ENCODE measurements around the gene PTGS1. TPM values are rescaled to one million over a fixed set of nuclear protein-coding genes. Genes with fewer than 3 reads are reported as not detected.

PTGS1 gene
- polyA plus RNA-seq, 1 experiment: 102 TPM

DNA sequence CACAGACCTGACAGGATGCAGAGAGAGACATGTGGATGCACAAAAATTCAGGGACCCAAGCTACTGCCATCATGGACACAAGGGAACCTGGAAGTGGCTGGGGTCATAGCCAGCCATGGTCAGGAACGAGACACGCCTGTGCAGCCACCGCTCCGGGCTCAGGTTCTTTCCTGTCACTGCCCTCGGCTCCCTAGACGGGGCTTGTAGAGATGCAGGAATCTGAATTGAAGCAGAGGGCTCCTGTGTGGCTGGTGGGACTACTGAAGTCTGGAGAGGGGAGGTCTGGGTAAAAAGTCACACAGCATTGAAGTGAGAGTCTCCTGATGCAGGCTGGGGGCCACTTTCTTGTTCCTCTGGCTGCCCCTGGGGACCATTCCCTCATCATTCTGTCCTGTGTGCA is 32.3 kb upstream of the PTGS1 start:
- TF ChIP-seq, protein P1, sequence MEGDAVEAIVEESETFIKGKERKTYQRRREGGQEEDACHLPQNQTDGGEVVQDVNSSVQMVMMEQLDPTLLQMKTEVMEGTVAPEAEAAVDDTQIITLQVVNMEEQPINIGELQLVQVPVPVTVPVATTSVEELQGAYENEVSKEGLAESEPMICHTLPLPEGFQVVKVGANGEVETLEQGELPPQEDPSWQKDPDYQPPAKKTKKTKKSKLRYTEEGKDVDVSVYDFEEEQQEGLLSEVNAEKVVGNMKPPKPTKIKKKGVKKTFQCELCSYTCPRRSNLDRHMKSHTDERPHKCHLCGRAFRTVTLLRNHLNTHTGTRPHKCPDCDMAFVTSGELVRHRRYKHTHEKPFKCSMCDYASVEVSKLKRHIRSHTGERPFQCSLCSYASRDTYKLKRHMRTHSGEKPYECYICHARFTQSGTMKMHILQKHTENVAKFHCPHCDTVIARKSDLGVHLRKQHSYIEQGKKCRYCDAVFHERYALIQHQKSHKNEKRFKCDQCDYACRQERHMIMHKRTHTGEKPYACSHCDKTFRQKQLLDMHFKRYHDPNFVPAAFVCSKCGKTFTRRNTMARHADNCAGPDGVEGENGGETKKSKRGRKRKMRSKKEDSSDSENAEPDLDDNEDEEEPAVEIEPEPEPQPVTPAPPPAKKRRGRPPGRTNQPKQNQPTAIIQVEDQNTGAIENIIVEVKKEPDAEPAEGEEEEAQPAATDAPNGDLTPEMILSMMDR (IDR thresholded peaks at IDR 0.05; ENCODE audit: insufficient read depth, low read depth, low read length): no peak
- H3K4me3 ChIP-seq (ENCODE audit: low read depth, low read length): no peak overlapping the region
- no peaks in the 10 kb centered on the region; the same call in 1 of the 2 replicates for H3K27me3 ChIP-seq (ENCODE audit: control insufficient read depth, insufficient read depth, low read length)
- no peak for DNase-seq (ENCODE audit: low read depth)
- CTCF ChIA-PET: interaction anchor here (2.5 to 4.1 kb wide), 3 partner anchors 12 to 216 kb away, joined by 11 to 22 read pairs (median 12); no protein-coding TSS in a partner anchor
- no peaks in the 10 kb centered on the region for H3K36me3 ChIP-seq (ENCODE audit: control insufficient read depth, insufficient read depth, low read length)
- POLR2A ChIA-PET: no interaction called here

DNA sequence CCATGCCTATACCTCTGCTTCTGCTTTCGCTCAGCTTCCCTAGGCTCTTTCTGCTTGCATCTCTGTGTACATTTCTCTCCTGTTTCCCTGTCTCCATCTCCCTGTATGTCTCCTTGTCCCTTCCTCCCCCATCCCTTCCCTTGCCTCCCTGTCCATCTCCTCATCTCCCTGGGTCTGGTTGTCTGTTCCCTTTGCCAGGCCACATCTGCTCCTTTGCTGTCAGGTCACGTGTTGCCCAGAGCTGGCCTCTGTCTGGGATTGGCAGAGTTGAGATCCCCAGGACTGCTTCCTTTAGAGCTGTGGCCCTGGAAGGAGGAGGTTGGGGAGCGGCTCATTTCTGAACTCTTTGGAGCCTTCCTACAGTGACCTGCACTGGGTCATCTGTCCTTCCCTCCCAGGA is 31.8 kb upstream of the PTGS1 start:
- ChIA-PET POLR2A (no interaction called here), CTCF (interaction anchor here (1.1 to 4.1 kb wide), 4 partner anchors 11 to 240 kb away, joined by 3 to 22 read pairs (median 12); no protein-coding TSS in a partner anchor)
- Histone ChIP-seq H3K4me3 (ENCODE audit: low read depth, low read length) (no peak overlapping the region), H3K27me3 (ENCODE audit: control insufficient read depth, insufficient read depth, low read length) (no peaks in the 10 kb centered on the region; the same call in 1 of the 2 replicates), H3K36me3 (ENCODE audit: control insufficient read depth, insufficient read depth, low read length) (no peaks in the 10 kb centered on the region)
- DNase-seq (ENCODE audit: low read depth): no peak
- TF ChIP-seq, protein P1 (IDR thresholded peaks at IDR 0.05; ENCODE audit: insufficient read depth, low read depth, low read length): no peak

DNA sequence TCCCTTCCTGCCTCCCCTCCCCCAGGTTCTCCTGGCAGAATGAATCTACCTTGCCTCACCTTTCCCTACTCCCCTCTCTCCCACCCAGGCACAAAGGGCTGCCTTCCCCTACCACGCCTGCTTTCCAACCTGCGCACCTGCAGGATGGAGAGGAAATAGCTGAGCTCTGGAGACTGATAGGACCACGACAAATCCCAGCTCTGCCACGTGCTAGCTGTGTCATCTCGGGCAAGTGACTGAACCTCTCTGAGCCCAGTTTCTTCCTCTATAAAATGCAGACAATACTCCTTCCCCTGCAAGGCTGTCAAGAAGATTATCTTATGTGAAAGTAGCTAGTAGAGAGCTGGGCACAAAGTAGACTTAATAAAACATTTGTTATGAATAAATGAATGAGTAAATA is 31.2 kb upstream of the PTGS1 start:
- Histone ChIP-seq H3K4me3 (ENCODE audit: low read depth, low read length) (no peak overlapping the region), H3K27me3 (ENCODE audit: control insufficient read depth, insufficient read depth, low read length) (no peaks in the 10 kb centered on the region; the same call in 1 of the 2 replicates), H3K36me3 (ENCODE audit: control insufficient read depth, insufficient read depth, low read length) (no peaks in the 10 kb centered on the region)
- DNase-seq (ENCODE audit: low read depth): no peak
- POLR2A ChIA-PET: no interaction called here
- TF ChIP-seq, protein P1 (IDR thresholded peaks at IDR 0.05; ENCODE audit: insufficient read depth, low read depth, low read length): no peak
- CTCF ChIA-PET: interaction anchor here (1.1 to 4.1 kb wide), 4 partner anchors 11 to 240 kb away, joined by 3 to 22 read pairs (median 12); no protein-coding TSS in a partner anchor

- POLR2A ChIA-PET: no interaction called here
- no peaks in the 10 kb centered on the region; the same call in 1 of the 2 replicates for H3K27me3 ChIP-seq (ENCODE audit: control insufficient read depth, insufficient read depth, low read length)
Measured at GRCh38 chr9:122340161-122340560, 30.7 kb upstream of the PTGS1 start.

DNA sequence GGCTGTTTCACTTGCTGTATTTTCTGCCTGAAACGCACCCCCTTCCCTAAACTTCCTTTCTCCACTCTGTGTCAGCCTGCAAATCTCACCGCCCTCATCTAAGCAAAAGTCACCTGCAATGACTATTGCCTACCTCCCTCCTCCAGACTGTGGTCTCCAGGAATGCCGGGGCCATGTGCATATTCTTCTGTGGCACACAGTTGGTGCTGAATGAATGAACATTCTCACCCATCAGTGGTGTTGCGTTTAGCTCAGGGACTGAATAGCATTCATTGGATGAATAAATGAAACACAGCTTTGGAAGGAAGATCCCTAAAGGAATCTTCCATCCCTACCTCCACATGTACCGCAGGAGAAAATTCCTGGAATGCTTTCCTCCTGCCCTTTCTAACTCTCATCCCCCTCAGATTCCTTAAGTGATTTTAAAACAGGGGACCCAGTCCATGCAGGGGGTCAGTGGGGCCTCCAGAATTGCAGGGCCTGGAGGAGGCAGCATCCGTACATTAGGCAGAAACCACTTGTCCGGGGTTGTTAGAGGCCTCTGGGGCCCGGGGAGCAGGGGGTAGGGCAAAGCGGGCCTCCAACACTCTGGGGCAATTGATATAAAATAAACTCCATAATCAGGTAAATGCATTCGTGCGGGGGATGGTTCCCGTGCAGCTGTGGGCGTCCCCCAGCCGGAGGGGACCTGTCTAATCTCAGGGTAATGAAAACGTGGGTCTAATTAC is 28.3 kb upstream of the PTGS1 start:
- DNase-seq (ENCODE audit: low read depth): no peak
- Histone ChIP-seq H3K27me3 (ENCODE audit: control insufficient read depth, insufficient read depth, low read length) (no peaks in the 10 kb centered on the region; the same call in 1 of the 2 replicates), H3K4me3 (ENCODE audit: low read depth, low read length) (no peak overlapping the region), H3K36me3 (ENCODE audit: control insufficient read depth, insufficient read depth, low read length) (no peaks in the 10 kb centered on the region)
- POLR2A ChIA-PET: no interaction called here
- TF ChIP-seq, protein P1 (IDR thresholded peaks at IDR 0.05; ENCODE audit: insufficient read depth, low read depth, low read length): no peak
- CTCF ChIA-PET: interaction anchor here (1.0 to 16.8 kb wide), 4 partner anchors 197 to 245 kb away, joined by 3 to 422 read pairs (median 61); no protein-coding TSS in a partner anchor

More at GRCh38 chr9:122340161-122340560, 30.7 kb upstream of the PTGS1 start:
- CTCF ChIA-PET: interaction anchor here (1.1 to 4.1 kb wide), 4 partner anchors 10 to 241 kb away, joined by 3 to 22 read pairs (median 12); no protein-coding TSS in a partner anchor
- no peak for DNase-seq (ENCODE audit: low read depth)
- Histone ChIP-seq H3K36me3 (ENCODE audit: control insufficient read depth, insufficient read depth, low read length) (no peaks in the 10 kb centered on the region), H3K4me3 (ENCODE audit: low read depth, low read length) (no peak overlapping the region)
- TF ChIP-seq, protein P1 (IDR thresholded peaks at IDR 0.05; ENCODE audit: insufficient read depth, low read depth, low read length): no peak
